NT2/D1 (cell line): ENCODE measurements around the gene SLC9A3.

Source experiments
- SUZ12 ChIP-seq: IDR thresholded peaks from 2 replicates; pipeline ENCODE4 v1.6.1; 2011; ENCODE audit not compliant: insufficient read length, insufficient read depth; ENCODE audit errors: extremely low read depth
- YY1 ChIP-seq: IDR thresholded peaks from 2 replicates; pipeline ENCODE4 v1.6.1; 2011; ENCODE audit not compliant: insufficient read length, insufficient read depth
- ZNF274 ChIP-seq: IDR thresholded peaks from 2 replicates; pipeline ENCODE4 v1.6.1; 2011; ENCODE audit warnings: mild to moderate bottlenecking, low read depth, low read length

DNA sequence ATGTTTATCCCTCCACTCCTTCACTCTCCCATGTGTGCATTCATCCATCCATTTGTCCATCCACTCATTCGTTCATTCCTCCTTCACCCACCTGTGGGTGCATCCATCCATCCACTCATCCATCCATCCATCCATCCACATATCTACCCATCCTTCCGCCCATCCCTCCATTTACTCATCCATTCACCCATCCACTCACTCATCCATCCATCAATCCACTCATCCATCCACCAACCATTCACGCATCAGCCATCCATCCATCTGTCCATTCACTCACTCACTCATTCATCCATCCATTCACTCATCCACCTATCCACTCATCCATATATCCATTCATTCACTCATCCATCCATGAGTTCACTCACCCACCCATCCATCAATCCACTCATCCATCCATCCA is 7.3 kb downstream of the SLC9A3 start:
- TF ChIP-seq YY1: no peak
- TF ChIP-seq ZNF274: no peak
- TF ChIP-seq SUZ12: no peak
